Left ventricle myocardium inferior (tissue), 1 donor: Measurements from ENCODE around the gene RNF175. TPM values are rescaled to one million over a fixed set of nuclear protein-coding genes. Genes with fewer than 3 reads are reported as not detected.

Experiments used
- DNase-seq: peaks from one replicate; pipeline ENCODE4 v3.0.0-alpha.2; 2020
- H3K27ac ChIP-seq: fragments of 200-600 bp; replicated peaks from 2 replicates; pipeline ENCODE4 v1.8.0; 2021
- H3K27me3 ChIP-seq: fragments of 200-600 bp; 2 replicates; pipeline ENCODE4 v1.8.0; 2021; ENCODE audit warnings: low read depth
- H3K36me3 ChIP-seq: fragments of 200-600 bp; 2 replicates; pipeline ENCODE4 v1.8.0; 2021
- H3K4me1 ChIP-seq: fragments of 200-600 bp; 2 replicates; pipeline ENCODE4 v1.8.0; 2021
- H3K4me3 ChIP-seq: fragments of 200-600 bp; 2 replicates; pipeline ENCODE4 v1.8.0; 2021; ENCODE audit warnings: mild to moderate bottlenecking, moderate library complexity
- H3K9me3 ChIP-seq: fragments of 200-600 bp; replicated peaks from 2 replicates; pipeline ENCODE4 v1.8.0; 2021
- intact Hi-C: fragments of 100-400 bp; cut with micrococcal nuclease; formaldehyde crosslinking; loops from one replicate; pipeline ENCODE4 v1.11.0; 2022
- total RNA-seq: library from RNA; stranded (reverse); fragmentation: NEBNext Ultra II Directional; extraction: Animal tissue kit (Norgen Biotek cat#: 25700); gene quantifications from one replicate; pipeline ENCODE4 v1.2.1, GENCODE V29; 2021
- TF ChIP-seq, protein P1 (sequence below): fragments of 200-600 bp; IDR thresholded peaks from 2 replicates; pipeline ENCODE4 v1.8.0; 2021; ENCODE audit warnings: antibody characterized with exemption, mild to moderate bottlenecking, borderline replicate concordance
- donor health status: DM: no; HTN: yes; CAD: no; lungs with severe emphysema.

RNF175 gene
- total RNA-seq, 1 donor from 2014 or later, result 0.71 TPM

GRCh38 chr4:153788413-153789276, 28.8 kb upstream of the RNF175 start, which contains the start of gene SFRP2:
Gene SFRP2 (minus strand): TSS chr4:153789083. CDS start chr4:153788835, 248 bp downstream.
- Histone ChIP-seq H3K9me3 (no peaks in the 10 kb centered on the region), H3K4me1 (peaks cover 36% of the 10 kb centered on the region), H3K27ac (no peak within 1 kb of the TSS), H3K27me3 (peaks cover 99% of the 10 kb centered on the region), H3K4me3 (peak within 1 kb of the TSS; percentile 48), H3K36me3 (no peaks in the 10 kb centered on the region)
- intact Hi-C loops, result no loop called here
- no peak for DNase-seq
- TF ChIP-seq, protein P1, sequence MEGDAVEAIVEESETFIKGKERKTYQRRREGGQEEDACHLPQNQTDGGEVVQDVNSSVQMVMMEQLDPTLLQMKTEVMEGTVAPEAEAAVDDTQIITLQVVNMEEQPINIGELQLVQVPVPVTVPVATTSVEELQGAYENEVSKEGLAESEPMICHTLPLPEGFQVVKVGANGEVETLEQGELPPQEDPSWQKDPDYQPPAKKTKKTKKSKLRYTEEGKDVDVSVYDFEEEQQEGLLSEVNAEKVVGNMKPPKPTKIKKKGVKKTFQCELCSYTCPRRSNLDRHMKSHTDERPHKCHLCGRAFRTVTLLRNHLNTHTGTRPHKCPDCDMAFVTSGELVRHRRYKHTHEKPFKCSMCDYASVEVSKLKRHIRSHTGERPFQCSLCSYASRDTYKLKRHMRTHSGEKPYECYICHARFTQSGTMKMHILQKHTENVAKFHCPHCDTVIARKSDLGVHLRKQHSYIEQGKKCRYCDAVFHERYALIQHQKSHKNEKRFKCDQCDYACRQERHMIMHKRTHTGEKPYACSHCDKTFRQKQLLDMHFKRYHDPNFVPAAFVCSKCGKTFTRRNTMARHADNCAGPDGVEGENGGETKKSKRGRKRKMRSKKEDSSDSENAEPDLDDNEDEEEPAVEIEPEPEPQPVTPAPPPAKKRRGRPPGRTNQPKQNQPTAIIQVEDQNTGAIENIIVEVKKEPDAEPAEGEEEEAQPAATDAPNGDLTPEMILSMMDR, result no peak

GRCh38 chr4:153788051-153788412, 28.2 kb upstream of the RNF175 start:
- H3K36me3 ChIP-seq, result no peaks in the 10 kb centered on the region
- peaks cover 99% of the 10 kb centered on the region for H3K27me3 ChIP-seq
- peak overlapping the region; percentile 48 for H3K4me3 ChIP-seq
- no peaks in the 10 kb centered on the region for H3K9me3 ChIP-seq
- intact Hi-C loops, result no loop called here
- TF ChIP-seq, protein P1, result no peak
- DNase-seq, result no peak
- H3K27ac ChIP-seq, result no peak overlapping the region
- H3K4me1 ChIP-seq, result peaks cover 36% of the 10 kb centered on the region

GRCh38 chr4:153787575-153787974, 27.8 kb upstream of the RNF175 start:
- H3K9me3 ChIP-seq, result no peaks in the 10 kb centered on the region
- TF ChIP-seq, protein P1, result no peak
- peaks cover 33% of the 10 kb centered on the region for H3K4me1 ChIP-seq
- H3K4me3 ChIP-seq, result no peak overlapping the region
- no peak overlapping the region for H3K27ac ChIP-seq
- H3K36me3 ChIP-seq, result no peaks in the 10 kb centered on the region
- H3K27me3 ChIP-seq, result peaks cover 99% of the 10 kb centered on the region
- intact Hi-C loops, result no loop called here
- DNase-seq, result no peak

- no peak for DNase-seq
- H3K4me3 ChIP-seq, result no peak overlapping the region
- TF ChIP-seq, protein P1, result no peak
- H3K4me1 ChIP-seq, result peaks cover 29% of the 10 kb centered on the region
- intact Hi-C loops, result no loop called here
- peaks cover 97% of the 10 kb centered on the region for H3K27me3 ChIP-seq
- no peaks in the 10 kb centered on the region for H3K9me3 ChIP-seq
- no peak overlapping the region for H3K27ac ChIP-seq
- no peaks in the 10 kb centered on the region for H3K36me3 ChIP-seq
These were observed 27.3 kb upstream of the RNF175 start for GRCh38 chr4:153787061-153787560.

DNA sequence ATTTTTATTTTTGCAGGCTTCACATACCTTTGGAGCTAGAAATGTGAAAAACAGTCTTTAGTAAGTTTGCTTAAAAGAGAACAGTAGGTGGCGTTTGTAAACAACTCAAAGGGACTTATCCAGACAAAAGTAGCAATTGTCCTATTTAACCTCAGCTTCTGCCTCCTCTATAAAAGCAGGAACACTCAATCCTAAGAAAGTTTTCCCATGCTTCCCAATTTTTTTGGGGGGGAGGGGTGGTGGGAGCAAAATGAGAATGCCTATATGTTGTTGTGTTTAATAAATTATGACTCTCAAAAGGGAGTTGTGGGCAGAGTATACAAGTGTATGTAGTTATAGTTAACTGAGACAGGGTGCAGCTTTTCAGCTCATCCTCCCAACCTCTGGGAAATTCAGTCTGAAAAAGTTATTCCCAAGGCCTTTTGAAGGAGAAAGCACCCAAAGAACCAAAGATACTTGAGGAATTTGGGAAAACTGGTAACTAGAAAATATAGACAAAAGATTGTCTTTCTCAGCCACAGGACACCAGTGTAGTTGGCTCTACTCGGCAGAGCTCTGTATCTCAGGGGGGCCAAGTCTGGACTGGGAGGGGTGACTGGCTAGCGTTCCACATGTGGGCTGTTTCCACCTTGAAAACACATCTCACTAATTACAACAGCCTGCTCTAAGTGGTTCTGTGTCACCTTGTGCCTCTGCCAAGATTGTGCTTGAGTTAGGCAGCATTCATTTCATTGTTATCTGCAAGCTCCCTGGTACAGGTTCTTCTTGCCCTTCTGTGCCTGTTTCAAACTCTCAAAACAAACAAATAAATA, 26.3 kb upstream of the RNF175 start:
- H3K4me3 ChIP-seq, result no peak overlapping the region
- intact Hi-C loops, result no loop called here
- no peaks in the 10 kb centered on the region for H3K9me3 ChIP-seq
- H3K27me3 ChIP-seq, result peaks cover 97% of the 10 kb centered on the region
- TF ChIP-seq, protein P1, result peak; percentile 45
- no peak overlapping the region for H3K27ac ChIP-seq
- H3K36me3 ChIP-seq, result no peaks in the 10 kb centered on the region
- no peak for DNase-seq
- H3K4me1 ChIP-seq, result peaks cover 19% of the 10 kb centered on the region
